Liver (tissue), 3 donors: ENCODE results near the gene MMP23B.

ENCODE experiments used
- EGR1 ChIP-seq, 2 donors: IDR thresholded peaks; 2 replicates each; pipeline ENCODE4 v1.6.1; 2016 to 2018; ENCODE audit warnings: antibody characterized with exemption in 2 of 2, low read depth in 2 of 2
- TF ChIP-seq, protein P1 (sequence below): IDR thresholded peaks from 2 replicates; pipeline ENCODE4 v1.6.1; 2016; ENCODE audit warnings: antibody characterized with exemption
- TF ChIP-seq, protein P2 (sequence below): fragments of 150-350 bp; IDR thresholded peaks from 2 replicates; pipeline ENCODE4 v1.5.1; 2017; ENCODE audit warnings: improper control_type of control experiment, low read depth, low read length; ENCODE audit not compliant: missing input control
- donor health status: healthy.
- donor health status: healthy.

DNA sequence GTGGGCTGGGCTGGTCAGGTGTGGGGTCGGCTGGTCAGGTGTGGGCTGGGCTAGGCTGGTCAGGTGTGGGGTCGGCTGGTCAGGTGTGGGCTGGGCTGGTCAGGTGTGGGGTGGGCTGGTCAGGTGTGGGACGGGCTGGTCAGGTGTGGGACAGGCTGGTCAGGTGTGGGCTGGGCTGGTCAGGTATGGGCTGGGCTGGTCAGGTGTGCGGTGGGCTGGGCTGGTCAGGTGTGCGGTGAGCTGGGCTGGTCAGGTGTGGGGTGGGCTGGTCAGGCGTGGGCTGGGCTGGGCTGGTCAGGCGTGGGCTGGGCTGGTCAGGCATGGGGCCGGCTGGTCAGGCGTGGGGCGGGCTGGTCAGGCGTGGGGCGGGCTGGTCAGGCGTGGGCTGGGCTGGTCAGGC lies 25.7 kb upstream of the MMP23B start:
- TF ChIP-seq EGR1 (IDR thresholded peaks at IDR 0.05; ENCODE audit: low read depth in 2 of 2): no peak
- TF ChIP-seq, protein P1, sequence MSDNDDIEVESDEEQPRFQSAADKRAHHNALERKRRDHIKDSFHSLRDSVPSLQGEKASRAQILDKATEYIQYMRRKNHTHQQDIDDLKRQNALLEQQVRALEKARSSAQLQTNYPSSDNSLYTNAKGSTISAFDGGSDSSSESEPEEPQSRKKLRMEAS: no peak
- TF ChIP-seq, protein P2, sequence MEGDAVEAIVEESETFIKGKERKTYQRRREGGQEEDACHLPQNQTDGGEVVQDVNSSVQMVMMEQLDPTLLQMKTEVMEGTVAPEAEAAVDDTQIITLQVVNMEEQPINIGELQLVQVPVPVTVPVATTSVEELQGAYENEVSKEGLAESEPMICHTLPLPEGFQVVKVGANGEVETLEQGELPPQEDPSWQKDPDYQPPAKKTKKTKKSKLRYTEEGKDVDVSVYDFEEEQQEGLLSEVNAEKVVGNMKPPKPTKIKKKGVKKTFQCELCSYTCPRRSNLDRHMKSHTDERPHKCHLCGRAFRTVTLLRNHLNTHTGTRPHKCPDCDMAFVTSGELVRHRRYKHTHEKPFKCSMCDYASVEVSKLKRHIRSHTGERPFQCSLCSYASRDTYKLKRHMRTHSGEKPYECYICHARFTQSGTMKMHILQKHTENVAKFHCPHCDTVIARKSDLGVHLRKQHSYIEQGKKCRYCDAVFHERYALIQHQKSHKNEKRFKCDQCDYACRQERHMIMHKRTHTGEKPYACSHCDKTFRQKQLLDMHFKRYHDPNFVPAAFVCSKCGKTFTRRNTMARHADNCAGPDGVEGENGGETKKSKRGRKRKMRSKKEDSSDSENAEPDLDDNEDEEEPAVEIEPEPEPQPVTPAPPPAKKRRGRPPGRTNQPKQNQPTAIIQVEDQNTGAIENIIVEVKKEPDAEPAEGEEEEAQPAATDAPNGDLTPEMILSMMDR: no peak
